NCI-H2081 (cell line): ENCODE measurements around the gene LYPD4.
"Not testable (repeated sequence)": the region's sequence is repeated elsewhere in the genome, so short reads cannot be mapped to it uniquely, and the experiment has no call there.

Experiments used
- DNase-seq, 2 experiments: peaks; one replicate each; lab custom pipeline; 2025; lab: John Stamatoyannopoulos, UW

LYPD4 gene

DNA sequence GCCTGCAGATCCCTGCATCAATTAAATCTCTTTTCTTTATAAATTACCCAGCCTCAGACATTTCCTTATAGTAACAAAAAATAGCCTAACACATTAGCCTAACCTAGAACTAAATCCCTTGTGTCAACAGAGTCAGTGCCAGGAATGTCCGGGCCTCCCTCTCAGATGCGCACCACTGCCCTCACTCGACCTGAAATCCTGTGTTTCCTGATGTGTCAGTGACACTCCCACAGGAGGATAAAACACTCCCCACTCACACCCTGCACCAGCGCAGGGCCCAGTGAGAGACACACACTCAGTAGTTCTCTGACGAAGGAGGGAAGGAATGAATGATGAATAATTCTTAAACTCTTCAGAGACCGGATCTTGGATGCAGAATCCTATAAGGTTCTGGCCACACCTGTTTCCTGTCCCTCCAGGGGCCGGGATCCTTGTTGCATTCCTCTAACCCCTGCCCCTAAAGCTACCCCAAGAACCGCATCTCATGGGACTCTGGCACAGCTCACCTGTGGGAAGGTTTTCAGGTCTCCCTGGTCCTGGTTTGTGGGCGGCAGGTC, 45.0 kb downstream of the LYPD4 start:
- DNase-seq = no peak

DNA sequence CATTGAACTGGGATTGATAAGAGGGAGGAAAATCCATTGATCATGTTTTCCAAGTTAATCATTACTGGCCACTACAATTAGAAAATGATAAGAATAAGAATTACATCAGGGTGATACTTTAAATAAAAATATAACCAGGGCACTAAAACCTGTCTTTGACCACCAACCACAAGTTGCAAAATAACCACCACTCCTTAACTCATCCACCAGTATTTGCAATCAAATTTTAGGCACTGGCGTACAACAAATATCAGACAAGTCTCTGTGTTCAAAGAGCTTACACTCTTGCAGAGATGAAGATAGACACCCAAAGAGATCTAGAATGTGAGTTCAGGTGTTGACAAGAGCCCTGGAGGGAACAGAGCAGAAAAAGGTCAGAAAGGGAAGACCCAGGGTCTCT, 47.6 kb downstream of the LYPD4 start:
- no peak for DNase-seq

DNA sequence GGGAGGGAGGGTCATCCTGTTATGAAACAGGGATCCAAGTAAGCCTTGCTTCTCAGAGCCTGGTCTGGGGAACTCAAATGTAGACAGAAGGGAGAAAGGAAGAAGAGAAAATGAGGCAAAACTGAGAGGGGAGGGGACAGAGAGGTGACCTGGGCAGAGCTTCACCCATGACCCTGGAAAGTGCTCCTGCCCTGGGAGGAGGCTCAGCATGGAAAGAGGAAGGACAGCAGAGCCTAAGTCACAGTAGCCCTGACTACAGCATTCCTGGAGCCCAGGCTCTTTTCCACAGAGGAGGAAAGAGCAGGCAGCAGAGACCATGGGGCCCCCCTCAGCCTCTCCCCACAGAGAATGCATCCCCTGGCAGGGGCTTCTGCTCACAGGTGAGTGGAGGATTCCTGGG, 48.1 kb downstream of the LYPD4 start, which contains the start of gene CEACAM3:
CEACAM3 (plus strand) TSS at position 226 of the 400 bp plus-strand sequence; CDS start at position 317, 91 bp downstream.
- DNase-seq = no peak

DNA sequence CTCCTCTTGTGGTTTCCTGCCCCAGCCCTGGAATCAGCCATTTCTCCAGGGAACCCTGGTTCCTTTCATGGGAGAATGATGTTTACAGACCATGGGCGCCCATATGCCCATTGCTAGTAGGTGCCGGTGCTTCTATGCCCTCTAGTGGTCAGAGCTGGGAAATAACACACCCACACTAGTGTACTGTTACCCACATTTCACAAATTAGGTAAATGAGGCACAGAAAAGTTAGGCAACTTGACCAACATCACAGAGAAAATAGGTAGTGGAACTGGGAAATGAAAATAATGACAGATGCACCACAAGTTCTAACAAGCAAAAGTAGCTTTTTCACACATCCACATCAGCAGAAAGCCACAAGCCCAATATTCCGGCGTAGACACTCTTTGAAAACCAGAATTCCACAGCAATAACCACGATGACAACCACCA, 49.4 kb downstream of the LYPD4 start:
- DNase-seq = peak; percentile 76 to 79

DNA sequence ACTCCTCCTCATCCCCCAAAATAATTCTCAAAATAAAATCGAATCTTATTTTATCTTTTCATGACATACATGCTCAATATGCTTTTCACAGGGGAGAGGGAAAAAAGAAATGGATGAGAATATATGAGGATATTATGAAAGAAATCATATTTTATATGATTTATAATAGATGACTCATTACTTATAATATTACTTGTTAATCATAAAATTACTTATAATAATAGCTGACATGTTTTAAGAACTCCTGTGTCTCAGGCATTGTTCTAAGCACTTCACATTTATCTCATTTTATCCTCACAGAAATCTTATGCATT, 51.1 kb downstream of the LYPD4 start:
- no peak for DNase-seq

DNA sequence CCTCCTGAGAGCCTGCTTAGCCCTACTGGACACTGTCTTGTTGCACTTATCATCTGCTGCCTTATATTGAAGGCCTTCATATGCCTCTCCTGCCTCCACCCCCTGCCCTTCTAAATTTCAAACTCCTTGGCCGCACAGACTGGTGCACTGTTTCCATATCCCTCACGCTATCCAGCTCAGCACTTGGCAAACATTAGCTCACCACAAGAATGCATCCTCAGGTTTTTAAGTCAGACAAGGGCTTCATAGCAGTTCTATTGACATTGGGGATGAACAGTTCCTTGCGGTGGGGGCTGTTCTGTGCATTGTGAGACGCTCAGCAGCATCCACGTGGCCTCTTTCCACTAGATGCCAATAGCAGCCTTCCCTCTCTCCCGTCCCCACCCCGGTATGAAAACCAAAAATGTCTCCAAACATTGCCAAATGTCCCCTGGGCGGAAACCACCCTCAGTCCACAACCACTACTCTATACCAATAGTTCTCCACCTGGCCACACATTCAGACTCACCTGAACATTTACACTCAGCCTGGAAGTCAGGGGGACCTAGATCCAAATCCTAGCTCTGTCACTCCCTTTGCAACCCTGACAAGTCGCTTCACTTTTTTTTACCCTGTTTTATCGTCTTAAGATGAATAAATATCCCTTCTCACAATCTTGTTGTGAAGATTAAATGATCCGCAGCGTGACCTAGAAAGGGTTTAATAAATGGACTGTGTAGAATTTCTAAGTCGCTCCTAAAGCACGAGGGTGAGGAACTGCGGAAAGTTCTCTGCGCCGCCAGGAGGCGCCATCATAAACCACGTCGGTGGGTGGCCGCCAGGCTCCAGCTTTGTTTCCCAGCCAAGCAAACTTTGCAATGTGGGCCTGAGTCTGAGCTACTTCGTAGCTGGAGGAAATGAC, 51.7 kb downstream of the LYPD4 start:
- no peak for DNase-seq

DNA sequence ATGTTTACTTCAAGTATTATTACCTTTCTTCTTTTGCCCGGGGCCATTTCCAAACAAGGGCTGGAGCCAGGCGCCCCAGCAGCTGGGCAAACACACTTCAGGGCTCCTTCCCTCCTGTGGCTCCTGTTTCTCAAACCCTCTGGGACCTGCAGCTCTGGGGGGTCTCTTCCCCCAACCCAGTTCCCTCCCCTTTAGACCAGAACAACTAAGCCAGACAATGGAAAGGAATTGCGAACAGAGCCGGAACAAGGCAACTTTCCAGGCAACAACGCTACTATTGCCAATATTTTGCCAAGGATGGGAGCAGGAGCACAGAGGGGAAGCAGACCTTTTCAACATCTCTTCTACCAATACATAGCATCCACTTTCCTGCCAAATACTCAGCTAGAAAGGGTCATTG, 55.4 kb downstream of the LYPD4 start:
- DNase-seq = peak; percentile 44 to 85

DNA sequence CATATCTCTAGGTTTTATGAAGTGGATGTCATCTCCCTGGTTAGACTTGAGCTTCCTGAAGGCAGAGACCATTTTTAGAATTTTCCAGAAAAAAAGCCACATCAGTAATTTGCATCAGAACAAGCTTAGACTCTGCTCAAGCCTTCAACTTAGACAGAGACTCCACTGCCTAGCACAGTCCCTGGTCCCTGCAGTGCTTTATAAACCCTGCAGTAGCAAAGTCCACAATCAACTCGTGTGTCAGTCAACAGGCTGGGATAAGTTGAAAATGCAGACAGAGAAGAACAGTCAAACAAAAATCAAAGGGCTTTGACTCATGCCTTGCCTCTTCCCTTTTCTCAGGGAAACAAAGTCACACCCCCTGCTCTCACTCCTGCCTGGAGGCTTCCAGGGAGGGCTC, 56.0 kb downstream of the LYPD4 start:
- DNase-seq = not testable (repeated sequence)
